Measurements from ENCODE around the gene TECPR2.

The TECPR2 gene

GRCh38 chr14:102498678-102499265 lies 136.0 kb downstream of the TECPR2 start:
- H3K27me3 ChIP-seq (ENCODE audit: control insufficient read depth in 5 of 5, insufficient read depth in 4 of 5, low read length in 5 of 5): no peaks in the 10 kb centered on the region
- H3K4me3 ChIP-seq (ENCODE audit: low read depth in 1 of 5, low read length in 5 of 5): no peak overlapping the region
- no peaks in the 10 kb centered on the region for H3K9me3 ChIP-seq (ENCODE audit: control insufficient read depth in 5 of 5, low read length in 5 of 5)
- H3K4me1 ChIP-seq (ENCODE audit: control insufficient read depth in 5 of 5, insufficient read depth in 5 of 5, low read length in 5 of 5): peaks cover 0 to 16% (median 11%) of the 10 kb centered on the region in 5 donors
- peaks cover 0 to 32% (median 28%) of the 10 kb centered on the region in 5 donors for H3K36me3 ChIP-seq (ENCODE audit: control insufficient read depth in 5 of 5, insufficient read depth in 5 of 5, low read length in 5 of 5)
- no peak overlapping the region for H3K9ac ChIP-seq (ENCODE audit: low read length in 5 of 5)
- no peak overlapping the region for H3K27ac ChIP-seq (ENCODE audit: low read depth, low read length)

DNA sequence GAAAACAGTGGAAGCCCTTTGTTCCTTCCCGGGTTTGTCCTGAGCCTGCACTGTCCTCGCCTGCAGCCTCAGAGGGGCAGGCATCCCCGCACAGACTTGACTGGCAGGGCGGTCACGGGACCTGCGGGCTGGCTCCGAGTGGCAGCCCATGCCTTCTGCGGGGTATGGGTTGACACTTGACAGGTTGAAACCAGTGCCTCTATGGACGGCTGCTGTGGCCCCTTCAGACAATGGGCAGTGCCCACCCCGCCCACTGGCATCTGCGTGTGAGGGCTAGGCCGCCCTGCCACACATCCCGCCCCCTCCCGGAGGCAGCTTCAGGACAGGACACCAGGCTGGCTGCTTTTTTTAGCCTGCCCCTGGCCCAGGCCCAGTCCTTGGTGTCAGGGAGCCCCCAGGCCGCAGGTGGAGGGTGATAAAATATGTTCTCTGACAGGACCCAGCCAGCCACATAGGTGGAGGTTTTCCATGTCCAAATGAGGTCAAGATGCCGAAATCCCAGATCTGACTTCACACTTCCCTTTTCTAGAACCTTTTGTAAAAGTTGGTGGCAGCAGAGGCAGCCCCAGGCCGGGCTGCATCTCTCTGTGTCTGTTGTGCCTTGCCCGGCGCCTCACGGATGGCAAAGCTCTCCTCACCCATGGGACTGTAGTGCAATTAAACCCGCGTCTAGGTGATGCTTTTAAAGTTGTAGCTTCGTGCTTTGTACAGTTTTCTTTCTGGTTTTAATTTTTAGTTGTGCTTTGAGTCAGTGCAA lies 136.8 kb downstream of the TECPR2 start:
- Histone ChIP-seq H3K4me1 (ENCODE audit: control insufficient read depth in 5 of 5, insufficient read depth in 5 of 5, low read length in 5 of 5) (peaks cover 0 to 16% (median 11%) of the 10 kb centered on the region in 5 donors), H3K36me3 (ENCODE audit: control insufficient read depth in 5 of 5, insufficient read depth in 5 of 5, low read length in 5 of 5) (peaks cover 0 to 32% (median 28%) of the 10 kb centered on the region in 5 donors), H3K27ac (ENCODE audit: low read depth, low read length) (peak overlapping the region; percentile 55), H3K9me3 (ENCODE audit: control insufficient read depth in 5 of 5, low read length in 5 of 5) (no peaks in the 10 kb centered on the region), H3K27me3 (ENCODE audit: control insufficient read depth in 5 of 5, insufficient read depth in 4 of 5, low read length in 5 of 5) (no peaks in the 10 kb centered on the region), H3K4me3 (ENCODE audit: low read depth in 1 of 5, low read length in 5 of 5) (no peak overlapping the region), H3K9ac (ENCODE audit: low read length in 5 of 5) (peak overlapping the region in 1 of 5 donors; percentile 54)

- peaks cover 0 to 16% (median 11%) of the 10 kb centered on the region in 5 donors for H3K4me1 ChIP-seq (ENCODE audit: control insufficient read depth in 5 of 5, insufficient read depth in 5 of 5, low read length in 5 of 5)
- H3K36me3 ChIP-seq (ENCODE audit: control insufficient read depth in 5 of 5, insufficient read depth in 5 of 5, low read length in 5 of 5): peaks cover 0 to 32% (median 28%) of the 10 kb centered on the region in 5 donors
- H3K9me3 ChIP-seq (ENCODE audit: control insufficient read depth in 5 of 5, low read length in 5 of 5): no peaks in the 10 kb centered on the region
- peak overlapping the region; percentile 55 for H3K27ac ChIP-seq (ENCODE audit: low read depth, low read length)
- no peaks in the 10 kb centered on the region for H3K27me3 ChIP-seq (ENCODE audit: control insufficient read depth in 5 of 5, insufficient read depth in 4 of 5, low read length in 5 of 5)
- H3K9ac ChIP-seq (ENCODE audit: low read length in 5 of 5): peak overlapping the region in 2 of 5 donors; percentile 49 to 54
- H3K4me3 ChIP-seq (ENCODE audit: low read depth in 1 of 5, low read length in 5 of 5): peak overlapping the region in 2 of 5 donors; percentile 26 to 43
Measured at GRCh38 chr14:102500158-102500662, 137.5 kb downstream of the TECPR2 start.

GRCh38 chr14:102500713-102501112 lies 138.0 kb downstream of the TECPR2 start:
- peaks cover 0 to 33% (median 28%) of the 10 kb centered on the region in 5 donors for H3K36me3 ChIP-seq (ENCODE audit: control insufficient read depth in 5 of 5, insufficient read depth in 5 of 5, low read length in 5 of 5)
- H3K9me3 ChIP-seq (ENCODE audit: control insufficient read depth in 5 of 5, low read length in 5 of 5): no peaks in the 10 kb centered on the region
- no peaks in the 10 kb centered on the region for H3K27me3 ChIP-seq (ENCODE audit: control insufficient read depth in 5 of 5, insufficient read depth in 4 of 5, low read length in 5 of 5)
- H3K4me1 ChIP-seq (ENCODE audit: control insufficient read depth in 5 of 5, insufficient read depth in 5 of 5, low read length in 5 of 5): peaks cover 0 to 16% (median 11%) of the 10 kb centered on the region in 5 donors
- peak overlapping the region in 2 of 5 donors; percentile 4 to 54 for H3K9ac ChIP-seq (ENCODE audit: low read length in 5 of 5)
- peak overlapping the region; percentile 37 for H3K27ac ChIP-seq (ENCODE audit: low read depth, low read length)
- no peak overlapping the region for H3K4me3 ChIP-seq (ENCODE audit: low read depth in 1 of 5, low read length in 5 of 5)

GRCh38 chr14:102501751-102502315 lies 139.1 kb downstream of the TECPR2 start:
- Histone ChIP-seq H3K36me3 (ENCODE audit: control insufficient read depth in 5 of 5, insufficient read depth in 5 of 5, low read length in 5 of 5) (peaks cover 0 to 39% (median 32%) of the 10 kb centered on the region in 5 donors), H3K27ac (ENCODE audit: low read depth, low read length) (no peak overlapping the region), H3K9me3 (ENCODE audit: control insufficient read depth in 5 of 5, low read length in 5 of 5) (no peaks in the 10 kb centered on the region), H3K4me1 (ENCODE audit: control insufficient read depth in 5 of 5, insufficient read depth in 5 of 5, low read length in 5 of 5) (peaks cover 0 to 16% (median 11%) of the 10 kb centered on the region in 5 donors), H3K27me3 (ENCODE audit: control insufficient read depth in 5 of 5, insufficient read depth in 4 of 5, low read length in 5 of 5) (no peaks in the 10 kb centered on the region), H3K9ac (ENCODE audit: low read length in 5 of 5) (no peak overlapping the region), H3K4me3 (ENCODE audit: low read depth in 1 of 5, low read length in 5 of 5) (no peak overlapping the region)

- Histone ChIP-seq H3K27me3 (ENCODE audit: control insufficient read depth in 5 of 5, insufficient read depth in 4 of 5, low read length in 5 of 5) (no peaks in the 10 kb centered on the region), H3K4me1 (ENCODE audit: control insufficient read depth in 5 of 5, insufficient read depth in 5 of 5, low read length in 5 of 5) (peaks cover 0 to 16% (median 11%) of the 10 kb centered on the region in 5 donors), H3K27ac (ENCODE audit: low read depth, low read length) (no peak overlapping the region)
Measured at GRCh38 chr14:102502571-102502970, 139.8 kb downstream of the TECPR2 start.

GRCh38 chr14:102503641-102504327 lies 141.0 kb downstream of the TECPR2 start:
- Histone ChIP-seq H3K4me1 (ENCODE audit: control insufficient read depth in 5 of 5, insufficient read depth in 5 of 5, low read length in 5 of 5) (peaks cover 0 to 26% (median 14%) of the 10 kb centered on the region in 5 donors), H3K4me3 (ENCODE audit: low read depth in 1 of 5, low read length in 5 of 5) (no peak overlapping the region), H3K9me3 (ENCODE audit: control insufficient read depth in 5 of 5, low read length in 5 of 5) (no peaks in the 10 kb centered on the region), H3K36me3 (ENCODE audit: control insufficient read depth in 5 of 5, insufficient read depth in 5 of 5, low read length in 5 of 5) (peaks cover 0 to 30% (median 12%) of the 10 kb centered on the region in 5 donors), H3K27me3 (ENCODE audit: control insufficient read depth in 5 of 5, insufficient read depth in 4 of 5, low read length in 5 of 5) (no peaks in the 10 kb centered on the region), H3K9ac (ENCODE audit: low read length in 5 of 5) (no peak overlapping the region), H3K27ac (ENCODE audit: low read depth, low read length) (no peak overlapping the region)

More at GRCh38 chr14:102502571-102502970, 139.8 kb downstream of the TECPR2 start:
- H3K4me3 ChIP-seq (ENCODE audit: low read depth in 1 of 5, low read length in 5 of 5): no peak overlapping the region
- no peak overlapping the region for H3K9ac ChIP-seq (ENCODE audit: low read length in 5 of 5)
- H3K36me3 ChIP-seq (ENCODE audit: control insufficient read depth in 5 of 5, insufficient read depth in 5 of 5, low read length in 5 of 5): peaks cover 0 to 38% (median 24%) of the 10 kb centered on the region in 5 donors
- H3K9me3 ChIP-seq (ENCODE audit: control insufficient read depth in 5 of 5, low read length in 5 of 5): no peaks in the 10 kb centered on the region

- Histone ChIP-seq H3K4me3 (ENCODE audit: low read depth in 1 of 5, low read length in 5 of 5) (no peak overlapping the region), H3K9ac (ENCODE audit: low read length in 5 of 5) (no peak overlapping the region), H3K36me3 (ENCODE audit: control insufficient read depth in 5 of 5, insufficient read depth in 5 of 5, low read length in 5 of 5) (peaks cover 0 to 24% (median 8%) of the 10 kb centered on the region in 5 donors), H3K27ac (ENCODE audit: low read depth, low read length) (no peak overlapping the region), H3K4me1 (ENCODE audit: control insufficient read depth in 5 of 5, insufficient read depth in 5 of 5, low read length in 5 of 5) (peaks cover 0 to 27% (median 17%) of the 10 kb centered on the region in 5 donors), H3K9me3 (ENCODE audit: control insufficient read depth in 5 of 5, low read length in 5 of 5) (no peaks in the 10 kb centered on the region), H3K27me3 (ENCODE audit: control insufficient read depth in 5 of 5, insufficient read depth in 4 of 5, low read length in 5 of 5) (no peaks in the 10 kb centered on the region)
Measured at GRCh38 chr14:102504328-102504999, 141.7 kb downstream of the TECPR2 start.

GRCh38 chr14:102505000-102505619 lies 142.4 kb downstream of the TECPR2 start:
- Histone ChIP-seq H3K27ac (ENCODE audit: low read depth, low read length) (no peak overlapping the region), H3K4me3 (ENCODE audit: low read depth in 1 of 5, low read length in 5 of 5) (no peak overlapping the region), H3K9ac (ENCODE audit: low read length in 5 of 5) (peak overlapping the region in 1 of 5 donors; percentile 33), H3K4me1 (ENCODE audit: control insufficient read depth in 5 of 5, insufficient read depth in 5 of 5, low read length in 5 of 5) (peaks cover 0 to 28% (median 17%) of the 10 kb centered on the region in 5 donors), H3K9me3 (ENCODE audit: control insufficient read depth in 5 of 5, low read length in 5 of 5) (no peaks in the 10 kb centered on the region), H3K27me3 (ENCODE audit: control insufficient read depth in 5 of 5, insufficient read depth in 4 of 5, low read length in 5 of 5) (no peaks in the 10 kb centered on the region), H3K36me3 (ENCODE audit: control insufficient read depth in 5 of 5, insufficient read depth in 5 of 5, low read length in 5 of 5) (peaks cover 0 to 24% (median 8%) of the 10 kb centered on the region in 5 donors)
